HepG2 (cell line): ENCODE data around the gene FBLL1. TPM values are rescaled to one million over a fixed set of nuclear protein-coding genes. Genes with fewer than 3 reads are reported as not detected.

Source experiments
- KDM5A ChIP-seq: fragments of 200-600 bp; sonication (generic); IDR thresholded peaks from 2 replicates; pipeline ENCODE4 v1.7.0; 2018; ENCODE audit warnings: antibody characterized with exemption, mild to moderate bottlenecking, low read length, borderline replicate concordance
- XRCC5 ChIP-seq: fragments of 200-400 bp; formaldehyde crosslinking; optimal IDR thresholded peaks from 2 replicates; pipeline ENCODE3; 2017; ENCODE audit warnings: mild to moderate bottlenecking, low read length
- ZNF326 ChIP-seq: sonication (generic); formaldehyde crosslinking; IDR thresholded peaks from 2 replicates; pipeline ENCODE4 v1.4.0; 2020; ENCODE audit warnings: missing genetic modification reagents, borderline replicate concordance
- ZNF441 ChIP-seq: sonication (generic); formaldehyde crosslinking; IDR thresholded peaks from 2 replicates; pipeline ENCODE4 v1.7.0; 2021; ENCODE audit warnings: missing genetic modification reagents, borderline replicate concordance
- ZNF496 ChIP-seq: sonication (generic); formaldehyde crosslinking; IDR thresholded peaks from 2 replicates; pipeline ENCODE4 v1.8.1; 2023; ENCODE audit warnings: mild to moderate bottlenecking, moderate library complexity, missing genetic modification reagents; ENCODE audit not compliant: insufficient replicate concordance
- ZNF569 ChIP-seq: sonication (generic); formaldehyde crosslinking; IDR thresholded peaks from 2 replicates; pipeline ENCODE4 v1.5.0; 2020; ENCODE audit warnings: mild to moderate bottlenecking, missing genetic modification reagents, moderate library complexity, borderline replicate concordance
- ZSCAN25 ChIP-seq: sonication (generic); formaldehyde crosslinking; IDR thresholded peaks from 2 replicates; pipeline ENCODE4 v1.8.0; 2022; ENCODE audit warnings: mild to moderate bottlenecking, missing genetic modification reagents
- polyA plus RNA-seq, 8 experiments: library from polyadenylated mRNA; depleted of rRNA in 3 of 8; stranded (reverse) in 7 of 8; unstranded in 1 of 8; fragments of >200 nt; fragmentation: Illumina TruSeq in 4 of 8; extraction: Trizol in 4 of 8; gene quantifications; 2 replicates each; pipeline versions ENCODE4 v1.2.1 to v1.2.3, GENCODE V29; 2011 to 2016; ENCODE audit warnings: low read depth in 4 of 8, missing spikeins in 1 of 8, mixed read lengths in 1 of 8; ENCODE audit not compliant: insufficient read depth in 1 of 8
- total RNA-seq, 5 experiments: library from RNA; depleted of rRNA; stranded (reverse); fragments of >200 nt; fragmentation: Illumina TruSeq; extraction: Trizol; gene quantifications; 2 replicates each; pipeline ENCODE4 v1.2.3, GENCODE V29; 2016; ENCODE audit warnings: low read depth in 1 of 5
- TF ChIP-seq, protein P1 (sequence below): sonication (generic); formaldehyde crosslinking; IDR thresholded peaks from 2 replicates; pipeline ENCODE4 v1.5.1; 2020; ENCODE audit warnings: mild to moderate bottlenecking, missing genetic modification reagents, borderline replicate concordance
- TF ChIP-seq, protein P2 (sequence below): sonication (generic); formaldehyde crosslinking; IDR thresholded peaks from 2 replicates; pipeline ENCODE4 v1.5.0; 2020; ENCODE audit warnings: mild to moderate bottlenecking, missing genetic modification reagents
- TF ChIP-seq, protein P3 (sequence below): sonication (generic); formaldehyde crosslinking; IDR thresholded peaks from 2 replicates; pipeline ENCODE4 v1.4.0; 2020; ENCODE audit warnings: missing genetic modification reagents, borderline replicate concordance
- TF ChIP-seq, protein P4 (sequence below), 2 experiments: IDR thresholded peaks; 2 replicates each; pipeline ENCODE4 v1.6.1; 2011 to 2012; ENCODE audit warnings: low read length in 2 of 2, borderline replicate concordance in 1 of 2, low read depth in 1 of 2, mild to moderate bottlenecking in 1 of 2, moderate library complexity in 1 of 2

Gene FBLL1
- total and polyA plus RNA-seq, 2 of the 13 experiments (the other 11 are each of a cell fraction or from before 2014, with no cell fraction given) = 0.17 to 0.18 TPM

DNA sequence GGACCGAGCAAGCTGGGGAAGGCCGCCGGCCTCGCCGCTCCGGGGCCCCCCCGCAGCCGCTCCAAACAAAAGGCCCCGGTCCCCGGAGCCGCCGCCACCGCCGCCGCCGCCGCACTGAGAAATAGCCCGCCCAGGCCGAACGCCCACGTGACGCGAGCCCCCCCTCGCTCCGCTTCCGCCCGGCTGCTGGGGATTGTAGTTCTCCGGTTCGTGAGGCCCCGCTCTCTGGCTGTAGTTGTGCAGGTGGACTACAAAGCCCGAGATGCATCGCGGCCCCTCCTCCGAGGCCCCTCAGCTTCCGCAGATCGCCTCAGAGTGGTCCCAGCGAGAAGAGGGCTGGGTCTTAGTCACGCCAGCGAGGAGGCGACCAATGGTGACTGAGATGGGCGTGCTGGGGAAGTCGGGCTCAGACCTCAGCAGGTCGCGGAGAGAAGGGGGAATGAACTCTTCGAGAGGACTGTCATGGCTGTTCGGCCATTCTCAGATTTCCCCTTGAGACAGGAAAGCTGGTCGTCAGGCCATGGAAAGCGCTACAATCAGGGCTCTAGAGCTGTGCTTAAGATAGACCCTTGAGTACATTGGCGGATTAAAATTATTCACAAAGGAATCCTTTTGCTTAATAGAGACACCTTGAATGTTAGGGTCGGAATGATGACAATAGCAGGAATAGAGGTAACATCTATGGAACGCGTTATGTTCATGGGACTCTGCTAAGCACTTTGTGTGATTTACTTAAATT lies 50.6 kb downstream of the FBLL1 start (continued):
- TF ChIP-seq, protein P1, sequence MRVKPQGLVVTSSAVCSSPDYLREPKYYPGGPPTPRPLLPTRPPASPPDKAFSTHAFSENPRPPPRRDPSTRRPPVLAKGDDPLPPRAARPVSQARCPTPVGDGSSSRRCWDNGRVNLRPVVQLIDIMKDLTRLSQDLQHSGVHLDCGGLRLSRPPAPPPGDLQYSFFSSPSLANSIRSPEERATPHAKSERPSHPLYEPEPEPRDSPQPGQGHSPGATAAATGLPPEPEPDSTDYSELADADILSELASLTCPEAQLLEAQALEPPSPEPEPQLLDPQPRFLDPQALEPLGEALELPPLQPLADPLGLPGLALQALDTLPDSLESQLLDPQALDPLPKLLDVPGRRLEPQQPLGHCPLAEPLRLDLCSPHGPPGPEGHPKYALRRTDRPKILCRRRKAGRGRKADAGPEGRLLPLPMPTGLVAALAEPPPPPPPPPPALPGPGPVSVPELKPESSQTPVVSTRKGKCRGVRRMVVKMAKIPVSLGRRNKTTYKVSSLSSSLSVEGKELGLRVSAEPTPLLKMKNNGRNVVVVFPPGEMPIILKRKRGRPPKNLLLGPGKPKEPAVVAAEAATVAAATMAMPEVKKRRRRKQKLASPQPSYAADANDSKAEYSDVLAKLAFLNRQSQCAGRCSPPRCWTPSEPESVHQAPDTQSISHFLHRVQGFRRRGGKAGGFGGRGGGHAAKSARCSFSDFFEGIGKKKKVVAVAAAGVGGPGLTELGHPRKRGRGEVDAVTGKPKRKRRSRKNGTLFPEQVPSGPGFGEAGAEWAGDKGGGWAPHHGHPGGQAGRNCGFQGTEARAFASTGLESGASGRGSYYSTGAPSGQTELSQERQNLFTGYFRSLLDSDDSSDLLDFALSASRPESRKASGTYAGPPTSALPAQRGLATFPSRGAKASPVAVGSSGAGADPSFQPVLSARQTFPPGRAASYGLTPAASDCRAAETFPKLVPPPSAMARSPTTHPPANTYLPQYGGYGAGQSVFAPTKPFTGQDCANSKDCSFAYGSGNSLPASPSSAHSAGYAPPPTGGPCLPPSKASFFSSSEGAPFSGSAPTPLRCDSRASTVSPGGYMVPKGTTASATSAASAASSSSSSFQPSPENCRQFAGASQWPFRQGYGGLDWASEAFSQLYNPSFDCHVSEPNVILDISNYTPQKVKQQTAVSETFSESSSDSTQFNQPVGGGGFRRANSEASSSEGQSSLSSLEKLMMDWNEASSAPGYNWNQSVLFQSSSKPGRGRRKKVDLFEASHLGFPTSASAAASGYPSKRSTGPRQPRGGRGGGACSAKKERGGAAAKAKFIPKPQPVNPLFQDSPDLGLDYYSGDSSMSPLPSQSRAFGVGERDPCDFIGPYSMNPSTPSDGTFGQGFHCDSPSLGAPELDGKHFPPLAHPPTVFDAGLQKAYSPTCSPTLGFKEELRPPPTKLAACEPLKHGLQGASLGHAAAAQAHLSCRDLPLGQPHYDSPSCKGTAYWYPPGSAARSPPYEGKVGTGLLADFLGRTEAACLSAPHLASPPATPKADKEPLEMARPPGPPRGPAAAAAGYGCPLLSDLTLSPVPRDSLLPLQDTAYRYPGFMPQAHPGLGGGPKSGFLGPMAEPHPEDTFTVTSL = peak; percentile 15; the same call in 1 of the 2 replicates
- TF ChIP-seq, protein P2, sequence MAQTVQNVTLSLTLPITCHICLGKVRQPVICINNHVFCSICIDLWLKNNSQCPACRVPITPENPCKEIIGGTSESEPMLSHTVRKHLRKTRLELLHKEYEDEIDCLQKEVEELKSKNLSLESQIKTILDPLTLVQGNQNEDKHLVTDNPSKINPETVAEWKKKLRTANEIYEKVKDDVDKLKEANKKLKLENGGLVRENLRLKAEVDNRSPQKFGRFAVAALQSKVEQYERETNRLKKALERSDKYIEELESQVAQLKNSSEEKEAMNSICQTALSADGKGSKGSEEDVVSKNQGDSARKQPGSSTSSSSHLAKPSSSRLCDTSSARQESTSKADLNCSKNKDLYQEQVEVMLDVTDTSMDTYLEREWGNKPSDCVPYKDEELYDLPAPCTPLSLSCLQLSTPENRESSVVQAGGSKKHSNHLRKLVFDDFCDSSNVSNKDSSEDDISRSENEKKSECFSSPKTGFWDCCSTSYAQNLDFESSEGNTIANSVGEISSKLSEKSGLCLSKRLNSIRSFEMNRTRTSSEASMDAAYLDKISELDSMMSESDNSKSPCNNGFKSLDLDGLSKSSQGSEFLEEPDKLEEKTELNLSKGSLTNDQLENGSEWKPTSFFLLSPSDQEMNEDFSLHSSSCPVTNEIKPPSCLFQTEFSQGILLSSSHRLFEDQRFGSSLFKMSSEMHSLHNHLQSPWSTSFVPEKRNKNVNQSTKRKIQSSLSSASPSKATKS = 0 out of 2 replicates have a peak, but pooled peaks have one; percentile 1
- TF ChIP-seq, protein P3, sequence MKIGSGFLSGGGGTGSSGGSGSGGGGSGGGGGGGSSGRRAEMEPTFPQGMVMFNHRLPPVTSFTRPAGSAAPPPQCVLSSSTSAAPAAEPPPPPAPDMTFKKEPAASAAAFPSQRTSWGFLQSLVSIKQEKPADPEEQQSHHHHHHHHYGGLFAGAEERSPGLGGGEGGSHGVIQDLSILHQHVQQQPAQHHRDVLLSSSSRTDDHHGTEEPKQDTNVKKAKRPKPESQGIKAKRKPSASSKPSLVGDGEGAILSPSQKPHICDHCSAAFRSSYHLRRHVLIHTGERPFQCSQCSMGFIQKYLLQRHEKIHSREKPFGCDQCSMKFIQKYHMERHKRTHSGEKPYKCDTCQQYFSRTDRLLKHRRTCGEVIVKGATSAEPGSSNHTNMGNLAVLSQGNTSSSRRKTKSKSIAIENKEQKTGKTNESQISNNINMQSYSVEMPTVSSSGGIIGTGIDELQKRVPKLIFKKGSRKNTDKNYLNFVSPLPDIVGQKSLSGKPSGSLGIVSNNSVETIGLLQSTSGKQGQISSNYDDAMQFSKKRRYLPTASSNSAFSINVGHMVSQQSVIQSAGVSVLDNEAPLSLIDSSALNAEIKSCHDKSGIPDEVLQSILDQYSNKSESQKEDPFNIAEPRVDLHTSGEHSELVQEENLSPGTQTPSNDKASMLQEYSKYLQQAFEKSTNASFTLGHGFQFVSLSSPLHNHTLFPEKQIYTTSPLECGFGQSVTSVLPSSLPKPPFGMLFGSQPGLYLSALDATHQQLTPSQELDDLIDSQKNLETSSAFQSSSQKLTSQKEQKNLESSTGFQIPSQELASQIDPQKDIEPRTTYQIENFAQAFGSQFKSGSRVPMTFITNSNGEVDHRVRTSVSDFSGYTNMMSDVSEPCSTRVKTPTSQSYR = no peak
- TF ChIP-seq ZNF326 (CRISPR knock-in tag) (no peak), ZNF569 (CRISPR knock-in tag) (no peak; the same call in 1 of the 2 replicates), ZNF441 (CRISPR knock-in tag) (peak; percentile 53; the same call in 1 of the 2 replicates), ZNF496 (CRISPR knock-in tag) (no peak), KDM5A (no peak; the same call in 1 of the 2 replicates), XRCC5 (peak; percentile 52), ZSCAN25 (CRISPR knock-in tag) (no peak)
- TF ChIP-seq, protein P4, sequence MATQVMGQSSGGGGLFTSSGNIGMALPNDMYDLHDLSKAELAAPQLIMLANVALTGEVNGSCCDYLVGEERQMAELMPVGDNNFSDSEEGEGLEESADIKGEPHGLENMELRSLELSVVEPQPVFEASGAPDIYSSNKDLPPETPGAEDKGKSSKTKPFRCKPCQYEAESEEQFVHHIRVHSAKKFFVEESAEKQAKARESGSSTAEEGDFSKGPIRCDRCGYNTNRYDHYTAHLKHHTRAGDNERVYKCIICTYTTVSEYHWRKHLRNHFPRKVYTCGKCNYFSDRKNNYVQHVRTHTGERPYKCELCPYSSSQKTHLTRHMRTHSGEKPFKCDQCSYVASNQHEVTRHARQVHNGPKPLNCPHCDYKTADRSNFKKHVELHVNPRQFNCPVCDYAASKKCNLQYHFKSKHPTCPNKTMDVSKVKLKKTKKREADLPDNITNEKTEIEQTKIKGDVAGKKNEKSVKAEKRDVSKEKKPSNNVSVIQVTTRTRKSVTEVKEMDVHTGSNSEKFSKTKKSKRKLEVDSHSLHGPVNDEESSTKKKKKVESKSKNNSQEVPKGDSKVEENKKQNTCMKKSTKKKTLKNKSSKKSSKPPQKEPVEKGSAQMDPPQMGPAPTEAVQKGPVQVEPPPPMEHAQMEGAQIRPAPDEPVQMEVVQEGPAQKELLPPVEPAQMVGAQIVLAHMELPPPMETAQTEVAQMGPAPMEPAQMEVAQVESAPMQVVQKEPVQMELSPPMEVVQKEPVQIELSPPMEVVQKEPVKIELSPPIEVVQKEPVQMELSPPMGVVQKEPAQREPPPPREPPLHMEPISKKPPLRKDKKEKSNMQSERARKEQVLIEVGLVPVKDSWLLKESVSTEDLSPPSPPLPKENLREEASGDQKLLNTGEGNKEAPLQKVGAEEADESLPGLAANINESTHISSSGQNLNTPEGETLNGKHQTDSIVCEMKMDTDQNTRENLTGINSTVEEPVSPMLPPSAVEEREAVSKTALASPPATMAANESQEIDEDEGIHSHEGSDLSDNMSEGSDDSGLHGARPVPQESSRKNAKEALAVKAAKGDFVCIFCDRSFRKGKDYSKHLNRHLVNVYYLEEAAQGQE (IDR thresholded peaks at IDR 0.05; ENCODE audit: borderline replicate concordance in 1 of 2, low read depth in 1 of 2, low read length in 2 of 2) = peak in 1 of 2 experiments; percentile 66; a peak in 2 of 4 replicates
